Hematopoietic multipotent progenitor cell (in vitro differentiated cells): ENCODE results near the gene CAMSAP1. TPM values are rescaled to one million over a fixed set of nuclear protein-coding genes. Genes with fewer than 3 reads are reported as not detected.
"Not testable (repeated sequence)": the region's sequence is repeated elsewhere in the genome, so short reads cannot be mapped to it uniquely, and the experiment has no call there.

ENCODE experiments used
- DNase-seq, 3 donors: peaks; one replicate each; pipeline ENCODE4 v3.0.0-alpha.2; 2011 to 2015; ENCODE audit warnings: low read depth in 2 of 3, low spot score in 2 of 3
- total RNA-seq: library from RNA; depleted of rRNA; stranded (reverse); fragments of >200 nt; gene quantifications from one replicate; pipeline ENCODE4 v1.2.3, GENCODE V29; 2012

The CAMSAP1 gene
- total RNA-seq, 1 donor: 18.0 TPM

- not testable (repeated sequence) for DNase-seq
Measured at GRCh38 chr9:135943604-135944003, 36.3 kb upstream of the CAMSAP1 start.

GRCh38 chr9:135941288-135941995 is 34.1 kb upstream of the CAMSAP1 start:
- DNase-seq: no peak

GRCh38 chr9:135939351-135940265 is 32.3 kb upstream of the CAMSAP1 start:
- DNase-seq: peak in 1 of 3 donors; percentile 54

GRCh38 chr9:135937521-135938489 is 30.5 kb upstream of the CAMSAP1 start:
- no peak for DNase-seq

GRCh38 chr9:135933114-135933513 is 25.8 kb upstream of the CAMSAP1 start:
- no peak for DNase-seq

- DNase-seq: no peak
Measured at GRCh38 chr9:135932656-135933055, 25.3 kb upstream of the CAMSAP1 start.

GRCh38 chr9:135931349-135931820 is 24.0 kb upstream of the CAMSAP1 start:
- DNase-seq: no peak

- no peak for DNase-seq
Measured at GRCh38 chr9:135930446-135931345, 23.4 kb upstream of the CAMSAP1 start.

- no peak for DNase-seq
Measured at GRCh38 chr9:135929656-135930445, 22.5 kb upstream of the CAMSAP1 start.

GRCh38 chr9:135928731-135929655 is 21.6 kb upstream of the CAMSAP1 start:
- no peak for DNase-seq

- DNase-seq: no peak
Measured at GRCh38 chr9:135928074-135928730, 20.9 kb upstream of the CAMSAP1 start.

GRCh38 chr9:135927195-135928013 is 20.1 kb upstream of the CAMSAP1 start:
- DNase-seq: no peak

GRCh38 chr9:135926402-135927194 is 19.3 kb upstream of the CAMSAP1 start:
- DNase-seq: peak in 2 of 3 donors; percentile 92 to 95

- DNase-seq: no peak
Measured at GRCh38 chr9:135925496-135926133, 18.3 kb upstream of the CAMSAP1 start.
